ENCODE measurements around the gene OR1N2.

- TF ChIP-seq POLR2A (IDR thresholded peaks at IDR 0.05) (no peak), CTCF (IDR thresholded peaks at IDR 0.05) (no peak)
These were observed 9.3 kb downstream of the OR1N2 start for GRCh38 chr9:122562134-122562760.

All from suprapubic skin (tissue), 3 donors.